OCI-LY7 (cell line): ENCODE data around the gene NSMF. TPM values are rescaled to one million over a fixed set of nuclear protein-coding genes. Genes with fewer than 3 reads are reported as not detected.
"Not testable (repeated sequence)": the region's sequence is repeated elsewhere in the genome, so short reads cannot be mapped to it uniquely, and the experiment has no call there.

ENCODE experiments used
- BruUV-seq: library from RNA; stranded (reverse); fragments of 400-500 nt; replicated peaks from 2 replicates; lab custom pipeline; 2021; lab: Mats Ljungman, UMichigan
- CTCF ChIA-PET: fragments of 300-600 bp; sonication (Branson Sonifier 250); formaldehyde crosslinking; loops from one replicate; lab custom pipeline; 2022; ENCODE audit warnings: antibody characterized with exemption; ENCODE audit not compliant: unreplicated experiment; lab: Charles Lee
- POLR2A ChIA-PET: fragments of 300-600 bp; sonication (Branson Sonifier 250); formaldehyde crosslinking; loops from one replicate; lab custom pipeline; 2022; ENCODE audit warnings: antibody characterized with exemption; lab: Charles Lee
- DNase-seq: peaks from one replicate; pipeline ENCODE4 v3.0.0-alpha.2; 2015; ENCODE audit warnings: low spot score
- H2AFZ ChIP-seq: fragments of 200-600 bp; sonication (generic), shearing (Covaris generic); 2 replicates; pipeline ENCODE4 v1.6.1; 2014; ENCODE audit warnings: mild to moderate bottlenecking, antibody characterized with exemption, low read length, moderate library complexity
- H3K27ac ChIP-seq: fragments of 200-600 bp; sonication (generic); 2 replicates; pipeline ENCODE4 v1.5.1; 2014; ENCODE audit warnings: mixed run types, low read depth, mild to moderate bottlenecking, moderate library complexity, low read length, inconsistent platforms; ENCODE audit not compliant: poor library complexity, severe bottlenecking
- H3K36me3 ChIP-seq: fragments of 200-600 bp; sonication (generic); 2 replicates; pipeline ENCODE4 v1.6.1; 2014; ENCODE audit warnings: mild to moderate bottlenecking, antibody characterized with exemption, low read length, moderate library complexity, mixed read lengths; ENCODE audit not compliant: insufficient read depth
- H3K4me1 ChIP-seq: fragments of 200-600 bp; sonication (generic); 2 replicates; pipeline ENCODE4 v1.5.1; 2014; ENCODE audit warnings: mild to moderate bottlenecking, low read length; ENCODE audit not compliant: insufficient read depth, poor library complexity, severe bottlenecking
- H3K4me2 ChIP-seq: fragments of 200-600 bp; sonication (generic); 2 replicates; pipeline ENCODE4 v1.6.1; 2014; ENCODE audit warnings: mild to moderate bottlenecking, low read length
- H3K4me3 ChIP-seq: fragments of 200-600 bp; sonication (generic); 2 replicates; pipeline ENCODE4 v1.5.1; 2014; ENCODE audit warnings: mild to moderate bottlenecking, low read depth, low read length; ENCODE audit not compliant: poor library complexity, severe bottlenecking
- H3K79me2 ChIP-seq: fragments of 200-600 bp; sonication (generic); 2 replicates; pipeline ENCODE4 v1.6.1; 2016; ENCODE audit warnings: low read depth, mild to moderate bottlenecking, low read length, moderate library complexity, mixed read lengths; ENCODE audit not compliant: insufficient read depth
- H3K9me2 ChIP-seq: fragments of 200-600 bp; sonication (generic); 2 replicates; pipeline ENCODE4 v1.6.1; 2016; ENCODE audit warnings: mild to moderate bottlenecking, low read length, mixed read lengths; ENCODE audit not compliant: insufficient read depth
- H3K9me3 ChIP-seq: fragments of 200-600 bp; sonication (generic); 2 replicates; pipeline ENCODE4 v1.6.1; 2014; ENCODE audit warnings: mild to moderate bottlenecking, mixed run types, low read length, mixed read lengths
- H4K20me1 ChIP-seq: fragments of 200-600 bp; sonication (generic); 2 replicates; pipeline ENCODE4 v1.6.1; 2014; ENCODE audit warnings: mild to moderate bottlenecking, antibody characterized with exemption, low read length, moderate library complexity, mixed read lengths; ENCODE audit not compliant: insufficient read depth
- EZH2phosphoT487 ChIP-seq: fragments of 200-600 bp; sonication (generic); IDR thresholded peaks from 2 replicates; pipeline ENCODE4 v1.6.1; 2018; ENCODE audit warnings: low read depth, borderline replicate concordance, mild to moderate bottlenecking, mixed run types, antibody characterized with exemption, low read length, moderate library complexity, mixed read lengths
- intact Hi-C: fragments of 100-400 bp; cut with micrococcal nuclease; formaldehyde crosslinking; loops from one replicate; pipeline ENCODE4 v1.10.0; 2022; ENCODE audit not compliant: unreplicated experiment
- total RNA-seq, 2 experiments: library from RNA; depleted of rRNA in 1 of 2; stranded (reverse); fragments of >200 nt in 1 of 2; shearing (Covaris generic) in 1 of 2; gene quantifications; 2 replicates each; pipeline ENCODE4 v1.2.3, GENCODE V29; 2014 to 2022
- TF ChIP-seq, protein P1 (sequence below): fragments of 200-600 bp; sonication (generic); conservative IDR thresholded peaks from 2 replicates; pipeline ENCODE4 v1.5.1; 2014; ENCODE audit warnings: mild to moderate bottlenecking, antibody characterized with exemption, low read length, moderate library complexity, mixed read lengths

NSMF gene
- total RNA-seq, 2 experiments from 2014 or later = 20.3 to 29.8 TPM

DNA sequence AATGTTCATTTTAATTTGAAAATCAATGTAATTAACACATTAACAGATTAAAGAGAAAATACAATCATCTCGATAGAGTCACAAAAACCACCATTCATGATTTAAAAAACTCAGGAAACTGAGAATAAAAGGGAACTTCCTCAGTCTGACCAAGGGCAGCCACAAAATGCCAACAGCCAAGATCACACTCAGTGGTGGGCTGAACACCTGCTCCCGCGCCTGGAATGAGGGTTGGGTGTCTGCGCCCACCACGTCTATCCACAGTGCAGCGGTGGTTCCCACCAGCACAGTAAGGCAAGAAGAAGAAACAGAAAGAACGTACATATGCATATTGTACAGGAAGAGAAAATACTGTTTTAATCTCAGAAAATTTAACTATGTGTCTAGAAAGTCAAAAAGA lies 11.7 kb upstream of the NSMF start:
- H2AFZ ChIP-seq = no peak overlapping the region
- H3K4me1 ChIP-seq = peaks cover 6% of the 10 kb centered on the region
- H3K9me2 ChIP-seq = no peaks in the 10 kb centered on the region
- POLR2A ChIA-PET = no interaction called here
- TF ChIP-seq, protein P1, sequence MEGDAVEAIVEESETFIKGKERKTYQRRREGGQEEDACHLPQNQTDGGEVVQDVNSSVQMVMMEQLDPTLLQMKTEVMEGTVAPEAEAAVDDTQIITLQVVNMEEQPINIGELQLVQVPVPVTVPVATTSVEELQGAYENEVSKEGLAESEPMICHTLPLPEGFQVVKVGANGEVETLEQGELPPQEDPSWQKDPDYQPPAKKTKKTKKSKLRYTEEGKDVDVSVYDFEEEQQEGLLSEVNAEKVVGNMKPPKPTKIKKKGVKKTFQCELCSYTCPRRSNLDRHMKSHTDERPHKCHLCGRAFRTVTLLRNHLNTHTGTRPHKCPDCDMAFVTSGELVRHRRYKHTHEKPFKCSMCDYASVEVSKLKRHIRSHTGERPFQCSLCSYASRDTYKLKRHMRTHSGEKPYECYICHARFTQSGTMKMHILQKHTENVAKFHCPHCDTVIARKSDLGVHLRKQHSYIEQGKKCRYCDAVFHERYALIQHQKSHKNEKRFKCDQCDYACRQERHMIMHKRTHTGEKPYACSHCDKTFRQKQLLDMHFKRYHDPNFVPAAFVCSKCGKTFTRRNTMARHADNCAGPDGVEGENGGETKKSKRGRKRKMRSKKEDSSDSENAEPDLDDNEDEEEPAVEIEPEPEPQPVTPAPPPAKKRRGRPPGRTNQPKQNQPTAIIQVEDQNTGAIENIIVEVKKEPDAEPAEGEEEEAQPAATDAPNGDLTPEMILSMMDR = no peak
- TF ChIP-seq EZH2phosphoT487 = no peak
- no peak overlapping the region for H3K27ac ChIP-seq
- no peak for DNase-seq
- no peaks in the 10 kb centered on the region for H3K79me2 ChIP-seq
- peaks cover 13% of the 10 kb centered on the region for H3K9me3 ChIP-seq
- no TSS peak for BruUV-seq
- intact Hi-C loops = no loop called here
- H3K36me3 ChIP-seq = no peaks in the 10 kb centered on the region
- CTCF ChIA-PET = no interaction called here
- no peak overlapping the region for H3K4me3 ChIP-seq
- no peaks in the 10 kb centered on the region for H4K20me1 ChIP-seq
- no peak overlapping the region for H3K4me2 ChIP-seq

DNA sequence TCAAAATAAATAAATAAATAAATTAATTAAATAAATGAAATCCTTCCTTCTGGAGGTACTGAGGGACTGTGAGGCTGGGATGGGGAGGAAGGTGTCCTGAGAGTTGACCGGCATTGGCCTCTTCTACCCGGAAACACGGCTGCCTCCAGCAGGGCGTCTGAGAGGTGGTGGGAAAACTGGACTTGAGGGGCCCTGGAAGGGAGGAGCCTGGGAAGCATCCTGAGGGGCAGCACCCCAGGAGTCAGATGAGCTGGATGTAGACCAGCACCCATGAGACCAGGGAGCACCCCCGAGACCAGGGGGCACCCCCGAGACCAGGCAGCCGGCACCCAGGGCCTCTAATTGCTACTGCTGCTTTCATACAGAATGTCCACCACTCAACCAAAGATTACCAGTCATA lies 8.8 kb upstream of the NSMF start:
- Histone ChIP-seq H3K4me3 (no peak overlapping the region), H3K9me3 (no peaks in the 10 kb centered on the region), H4K20me1 (no peaks in the 10 kb centered on the region), H3K36me3 (no peaks in the 10 kb centered on the region), H3K27ac (no peak overlapping the region), H3K79me2 (no peaks in the 10 kb centered on the region), H3K4me1 (peaks cover 6% of the 10 kb centered on the region), H3K4me2 (no peak overlapping the region), H2AFZ (no peak overlapping the region), H3K9me2 (no peaks in the 10 kb centered on the region)
- DNase-seq = no peak
- CTCF ChIA-PET = no interaction called here
- no TSS peak for BruUV-seq
- POLR2A ChIA-PET = no interaction called here
- intact Hi-C loops = no loop called here
- TF ChIP-seq, protein P1 = no peak
- no peak for TF ChIP-seq EZH2phosphoT487

DNA sequence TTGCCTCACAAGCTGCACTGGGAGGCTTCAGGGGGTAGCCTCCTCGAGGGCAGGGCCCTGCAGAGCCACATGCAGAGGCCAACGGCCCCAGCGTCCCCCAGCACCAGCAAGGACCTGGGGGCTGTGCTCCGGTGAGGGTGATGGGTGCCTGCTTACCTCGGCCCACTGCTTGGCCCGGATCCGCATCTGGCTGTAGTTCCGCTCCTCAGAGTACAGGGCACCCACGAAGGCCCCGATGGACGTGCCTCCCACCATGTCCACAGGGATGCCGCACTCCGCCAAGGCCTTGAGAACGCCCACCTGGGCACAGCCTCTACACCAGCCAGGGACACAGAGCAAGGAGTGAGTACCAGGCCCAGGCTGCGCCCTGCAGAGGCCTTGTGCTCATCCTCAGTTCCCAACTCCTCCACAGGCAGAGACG lies 8.0 kb upstream of the NSMF start:
- Histone ChIP-seq H3K9me3 (no peaks in the 10 kb centered on the region), H4K20me1 (no peaks in the 10 kb centered on the region), H3K9me2 (no peaks in the 10 kb centered on the region), H3K27ac (no peak overlapping the region), H3K4me3 (no peak overlapping the region), H3K36me3 (no peaks in the 10 kb centered on the region), H3K4me2 (no peak overlapping the region), H3K79me2 (no peaks in the 10 kb centered on the region), H2AFZ (no peak overlapping the region), H3K4me1 (peaks cover 10% of the 10 kb centered on the region)
- ChIA-PET POLR2A (no interaction called here), CTCF (no interaction called here)
- TF ChIP-seq, protein P1 = no peak
- no peak for TF ChIP-seq EZH2phosphoT487
- BruUV-seq = no TSS peak
- no peak for DNase-seq
- intact Hi-C loops = no loop called here

DNA sequence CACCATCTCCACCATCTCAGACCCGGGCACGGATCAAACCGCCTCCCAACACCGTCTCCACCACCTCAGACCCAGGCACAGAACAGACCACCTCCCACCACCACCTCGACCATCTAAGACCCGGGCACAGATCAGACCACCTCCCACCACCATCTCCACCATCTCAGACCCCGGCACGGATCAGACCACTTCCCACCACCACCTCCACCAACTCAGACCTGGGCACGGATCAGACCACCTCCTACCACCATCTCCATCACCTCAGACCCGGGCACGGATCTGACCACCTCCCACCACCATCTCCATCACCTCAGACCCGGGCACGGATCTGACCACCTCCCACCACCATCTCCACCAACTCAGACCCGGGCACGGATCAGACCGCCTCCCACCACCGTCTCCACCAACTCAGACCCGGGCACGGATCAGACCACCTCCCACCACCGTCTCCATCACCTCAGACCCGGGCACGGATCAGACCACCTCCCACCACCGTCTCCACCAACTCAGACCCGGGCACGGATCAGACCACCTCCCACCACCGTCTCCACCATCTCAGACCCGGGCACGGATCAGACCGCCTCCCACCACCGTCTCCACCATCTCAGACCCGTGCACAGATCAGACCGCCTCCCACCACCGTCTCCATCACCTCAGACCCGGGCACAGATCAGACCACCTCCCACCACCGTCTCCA lies 7.4 kb upstream of the NSMF start:
- H3K9me2 ChIP-seq, H3K4me2 ChIP-seq, H3K4me3 ChIP-seq, H3K9me3 ChIP-seq, H4K20me1 ChIP-seq, H3K36me3 ChIP-seq, DNase-seq, BruUV-seq, H2AFZ ChIP-seq, H3K79me2 ChIP-seq, H3K27ac ChIP-seq, CTCF ChIA-PET, intact Hi-C loops, POLR2A ChIA-PET: not testable (repeated sequence)
- peaks cover 16% of the 10 kb centered on the region for H3K4me1 ChIP-seq
